OCI-LY3 (cell line): ENCODE results near the gene KLHL12.

Experiments used
- EZH2phosphoT487 ChIP-seq: fragments of 200-600 bp; shearing (Covaris generic); IDR thresholded peaks from 2 replicates; pipeline ENCODE4 v1.6.1; 2018; ENCODE audit warnings: antibody characterized with exemption, mixed run types, low read depth
- TF ChIP-seq, protein P1 (sequence below): fragments of 200-600, 300-600 bp; sonication (generic); IDR thresholded peaks from 2 replicates; pipeline ENCODE4 v1.5.1; 2014; ENCODE audit warnings: antibody characterized with exemption, low read length, low read depth

DNA sequence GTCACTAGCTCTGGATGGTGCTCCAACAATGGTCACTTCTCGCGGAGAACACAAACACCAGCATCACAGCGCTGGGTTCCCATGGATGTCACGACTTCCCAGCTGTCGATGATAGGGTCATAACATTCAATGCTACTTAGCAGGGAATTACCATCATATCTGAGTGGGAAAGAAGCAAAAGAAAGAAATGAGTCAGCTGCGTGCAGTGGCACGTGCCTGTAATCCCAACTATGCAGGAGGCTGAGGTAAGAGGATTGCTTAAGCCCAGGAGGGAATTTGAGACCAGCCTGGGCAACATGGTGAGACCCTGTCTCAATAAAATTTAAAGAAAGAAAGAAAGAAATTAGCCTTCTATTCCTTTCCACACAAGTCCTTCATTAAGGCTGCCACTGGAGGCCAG, 34.5 kb downstream of the KLHL12 start:
- TF ChIP-seq, protein P1, sequence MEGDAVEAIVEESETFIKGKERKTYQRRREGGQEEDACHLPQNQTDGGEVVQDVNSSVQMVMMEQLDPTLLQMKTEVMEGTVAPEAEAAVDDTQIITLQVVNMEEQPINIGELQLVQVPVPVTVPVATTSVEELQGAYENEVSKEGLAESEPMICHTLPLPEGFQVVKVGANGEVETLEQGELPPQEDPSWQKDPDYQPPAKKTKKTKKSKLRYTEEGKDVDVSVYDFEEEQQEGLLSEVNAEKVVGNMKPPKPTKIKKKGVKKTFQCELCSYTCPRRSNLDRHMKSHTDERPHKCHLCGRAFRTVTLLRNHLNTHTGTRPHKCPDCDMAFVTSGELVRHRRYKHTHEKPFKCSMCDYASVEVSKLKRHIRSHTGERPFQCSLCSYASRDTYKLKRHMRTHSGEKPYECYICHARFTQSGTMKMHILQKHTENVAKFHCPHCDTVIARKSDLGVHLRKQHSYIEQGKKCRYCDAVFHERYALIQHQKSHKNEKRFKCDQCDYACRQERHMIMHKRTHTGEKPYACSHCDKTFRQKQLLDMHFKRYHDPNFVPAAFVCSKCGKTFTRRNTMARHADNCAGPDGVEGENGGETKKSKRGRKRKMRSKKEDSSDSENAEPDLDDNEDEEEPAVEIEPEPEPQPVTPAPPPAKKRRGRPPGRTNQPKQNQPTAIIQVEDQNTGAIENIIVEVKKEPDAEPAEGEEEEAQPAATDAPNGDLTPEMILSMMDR, result no peak
- TF ChIP-seq EZH2phosphoT487, result no peak
